Measurements from ENCODE around the gene GRAP2. TPM values are rescaled to one million over a fixed set of nuclear protein-coding genes. Genes with fewer than 3 reads are reported as not detected.
A peak's percentile ranks its signal among the peaks of the same experiment; 100 is the strongest.
"Not testable (repeated sequence)": the region's sequence is repeated elsewhere in the genome, so short reads cannot be mapped to it uniquely, and the experiment has no call there.

GRAP2 gene
- polyA plus RNA-seq, 1 donor = 0.79 TPM

DNA sequence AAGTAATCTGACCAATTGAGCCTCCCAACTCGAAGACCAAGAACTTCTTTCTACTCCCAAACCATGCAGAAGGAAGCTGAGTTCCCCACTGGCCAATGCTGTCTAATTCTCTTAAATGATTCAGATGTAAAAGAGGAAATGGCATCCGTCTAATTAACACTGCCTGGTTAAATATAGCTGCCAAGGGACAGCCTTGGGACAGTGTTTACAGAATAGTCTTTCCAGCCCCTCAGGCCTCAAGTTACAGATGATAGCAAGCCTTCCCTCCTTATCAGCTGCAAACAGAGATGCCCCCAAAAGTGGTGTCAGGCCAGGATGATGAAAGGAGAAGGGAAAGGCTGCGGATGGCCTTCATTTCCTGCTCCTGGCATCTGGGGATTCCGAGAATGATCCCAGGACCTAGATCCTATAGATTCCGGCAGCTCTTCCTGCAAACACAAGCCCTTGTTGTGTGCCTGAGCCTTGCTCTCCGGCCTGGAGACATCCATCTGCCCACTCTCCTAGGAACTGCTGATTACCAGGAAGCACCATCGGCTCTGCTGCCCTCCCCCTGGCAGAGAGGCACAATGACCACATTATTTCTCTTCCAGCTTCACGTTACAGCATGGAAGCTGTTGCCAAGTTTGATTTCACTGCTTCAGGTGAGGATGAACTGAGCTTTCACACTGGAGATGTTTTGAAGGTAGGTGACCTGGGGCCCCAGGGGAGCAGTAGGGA is 45.8 kb downstream of the GRAP2 start:
- DNase-seq = no peak

DNA sequence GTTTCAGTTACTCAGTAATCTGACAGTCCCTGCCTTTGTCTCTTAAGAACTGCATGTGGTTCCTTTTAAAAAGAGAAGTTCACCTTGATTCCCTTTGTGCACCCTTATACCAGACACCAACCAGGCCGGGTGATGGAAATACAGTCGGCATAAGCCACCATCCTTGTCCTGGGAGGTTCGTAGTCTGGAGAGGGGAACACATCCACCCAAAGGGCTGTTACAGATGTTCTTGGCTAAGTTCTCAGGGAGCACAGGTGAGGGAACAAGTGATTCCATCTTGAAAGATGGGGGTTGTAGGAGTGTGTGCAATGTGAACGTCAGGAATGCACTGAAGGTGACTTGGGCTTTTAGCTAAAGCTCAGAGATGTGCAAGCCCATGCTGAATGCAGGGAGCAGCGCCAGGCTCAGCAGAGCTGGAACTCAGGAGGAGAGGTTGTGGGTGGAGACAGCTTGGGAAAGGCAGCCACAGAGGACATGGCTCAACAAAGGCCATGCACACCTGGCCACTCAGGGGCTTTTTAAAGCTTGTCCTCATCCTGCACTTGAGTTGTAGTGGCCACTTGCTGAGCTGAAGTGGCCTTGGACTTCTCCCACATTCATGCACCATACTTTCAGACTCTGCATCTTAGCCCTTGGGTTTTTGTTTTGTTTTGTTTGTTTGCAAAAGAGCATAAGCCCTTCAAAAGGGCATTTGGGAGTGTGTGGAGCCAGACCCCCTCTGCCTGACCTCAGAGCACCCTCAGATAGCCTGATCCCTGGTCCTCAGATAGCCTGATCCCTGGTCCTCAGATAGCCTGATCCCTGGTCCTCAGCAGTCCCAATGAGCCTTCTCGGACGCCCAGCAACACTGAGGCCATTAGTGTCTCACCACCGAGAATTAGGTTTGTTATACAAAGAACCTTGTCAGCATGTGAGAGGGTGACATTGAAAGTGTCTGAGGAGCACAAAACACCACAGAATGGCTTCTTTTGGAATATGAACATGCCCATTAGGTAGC is 46.6 kb downstream of the GRAP2 start:
- DNase-seq = no peak

DNA sequence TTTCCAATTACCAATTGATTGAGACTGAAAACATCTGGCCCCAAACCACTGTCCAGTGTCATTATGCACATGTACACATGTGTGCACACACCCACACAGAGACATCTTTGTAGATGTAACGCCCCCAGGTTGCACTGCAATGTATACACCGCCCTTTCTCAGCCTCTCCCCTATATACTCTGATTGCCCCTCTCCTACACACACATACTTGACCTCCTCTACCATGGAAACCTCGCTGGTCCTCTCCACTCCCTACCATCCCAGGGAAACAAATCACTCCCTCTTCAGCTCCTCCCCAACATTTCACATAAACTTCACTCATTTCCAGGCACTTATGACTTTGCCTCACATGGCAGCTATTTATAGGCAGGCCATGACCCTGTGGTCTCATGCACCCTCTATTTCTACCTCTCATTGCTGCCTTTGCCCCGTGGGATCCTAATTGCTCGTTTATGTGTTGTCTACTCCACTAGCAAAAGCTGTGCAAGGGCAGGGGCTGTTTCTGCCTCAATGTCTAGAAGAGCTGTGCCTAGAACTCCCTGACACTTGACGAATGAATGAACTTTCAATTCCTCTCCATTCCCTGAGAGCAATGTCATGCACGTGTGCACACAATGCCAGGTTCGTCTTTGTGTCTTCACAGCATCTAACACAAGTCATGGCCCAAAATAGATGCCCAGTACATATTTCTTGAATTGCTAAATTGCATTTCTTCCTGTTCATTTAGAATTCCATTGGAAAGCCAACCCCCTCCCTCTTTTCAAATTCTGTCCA is 49.3 kb downstream of the GRAP2 start:
- DNase-seq = no peak

DNA sequence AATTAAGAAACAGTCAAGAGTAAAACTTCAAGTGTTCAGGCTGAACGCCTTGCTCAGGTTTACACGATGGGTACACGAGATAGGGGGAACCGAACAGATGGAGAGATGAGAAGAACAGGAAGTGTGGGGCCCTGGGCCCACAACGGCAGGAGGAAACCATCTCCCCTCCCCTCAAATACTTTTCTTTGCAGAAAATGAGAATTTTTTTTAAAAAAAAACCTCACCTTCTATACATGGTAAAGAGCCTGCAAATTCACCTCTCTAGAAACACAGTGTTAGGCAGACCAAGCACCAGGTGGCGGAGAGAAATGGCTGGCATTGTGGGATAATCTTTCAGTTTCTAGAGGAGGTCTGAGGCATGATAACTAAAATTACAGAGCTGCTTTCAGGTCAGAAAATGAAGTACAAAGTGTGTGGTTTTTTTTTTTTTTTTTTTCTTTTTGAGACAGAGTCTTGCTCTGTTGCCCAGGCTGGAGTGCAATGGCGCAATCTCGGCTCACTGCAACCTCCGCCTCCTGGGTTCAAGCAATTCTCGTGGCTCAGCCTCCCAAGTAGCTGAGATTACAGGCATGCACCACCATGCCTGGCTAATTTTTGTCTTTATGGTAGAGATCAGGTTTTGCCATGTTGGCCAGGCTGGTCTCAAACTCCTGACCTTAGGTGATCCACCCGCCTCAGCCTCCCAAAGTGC is 50.9 kb downstream of the GRAP2 start:
- DNase-seq = not testable (repeated sequence)

DNA sequence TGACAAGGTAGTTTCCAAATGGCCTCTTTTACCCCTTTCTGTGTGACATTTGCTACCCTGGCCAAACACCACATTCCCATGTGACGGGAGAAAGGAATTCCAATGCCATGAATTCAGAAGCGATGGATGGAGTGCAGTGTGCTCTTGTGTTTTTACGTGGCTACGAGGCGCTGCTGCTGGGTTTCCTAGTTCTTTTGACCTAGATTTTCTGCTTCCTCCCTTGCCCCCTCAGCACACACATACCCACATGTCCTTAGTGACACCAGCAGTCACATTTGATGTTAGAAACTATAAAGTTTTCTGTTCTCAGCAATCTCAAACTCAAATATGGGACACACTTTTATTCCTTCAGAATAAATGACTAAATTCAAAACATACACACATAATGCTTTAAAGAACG is 51.5 kb downstream of the GRAP2 start:
- DNase-seq = no peak

DNA sequence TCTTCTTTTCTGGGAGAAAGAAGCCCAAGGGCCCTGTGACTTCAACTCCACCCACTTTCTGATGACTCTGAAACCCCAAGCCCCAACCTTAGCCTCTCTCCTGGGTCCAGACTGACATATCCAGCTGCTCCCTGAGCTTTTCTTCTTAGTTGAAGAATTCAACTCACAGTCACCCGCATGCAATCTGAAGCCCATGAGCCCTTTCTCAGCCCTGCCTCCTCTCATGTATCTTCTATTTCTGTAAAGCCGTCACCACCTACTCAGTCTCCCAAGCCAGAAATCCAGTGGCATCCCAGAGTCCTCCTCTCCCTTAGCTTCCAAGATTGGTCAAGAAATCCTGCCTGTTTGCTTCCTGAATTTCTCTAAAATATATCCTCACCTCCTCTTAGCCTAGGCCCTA is 52.2 kb downstream of the GRAP2 start:
- DNase-seq = no peak

DNA sequence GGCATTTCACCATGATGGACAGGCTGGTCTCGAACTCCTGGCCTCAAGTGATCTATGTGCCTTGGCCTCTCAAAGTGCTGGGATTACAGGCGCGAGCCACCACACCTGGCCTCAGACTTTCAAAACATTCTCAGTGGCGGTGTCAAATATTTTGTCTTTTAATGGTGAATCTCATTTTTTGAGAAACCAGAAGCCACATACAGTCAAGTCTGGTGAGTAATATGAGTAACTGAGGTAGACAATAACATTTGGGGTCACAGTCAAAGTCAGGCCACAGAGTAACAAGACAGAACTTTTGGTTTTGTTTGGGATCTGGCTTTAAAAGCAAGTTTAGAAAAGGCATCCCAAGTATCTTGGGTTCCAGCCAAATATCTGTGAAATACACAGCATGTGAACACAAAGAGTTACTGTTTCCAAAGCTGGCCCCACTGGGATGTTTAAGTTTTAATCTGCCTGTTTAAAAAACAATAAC is 53.7 kb downstream of the GRAP2 start:
- peak; percentile 23 for DNase-seq

DNA sequence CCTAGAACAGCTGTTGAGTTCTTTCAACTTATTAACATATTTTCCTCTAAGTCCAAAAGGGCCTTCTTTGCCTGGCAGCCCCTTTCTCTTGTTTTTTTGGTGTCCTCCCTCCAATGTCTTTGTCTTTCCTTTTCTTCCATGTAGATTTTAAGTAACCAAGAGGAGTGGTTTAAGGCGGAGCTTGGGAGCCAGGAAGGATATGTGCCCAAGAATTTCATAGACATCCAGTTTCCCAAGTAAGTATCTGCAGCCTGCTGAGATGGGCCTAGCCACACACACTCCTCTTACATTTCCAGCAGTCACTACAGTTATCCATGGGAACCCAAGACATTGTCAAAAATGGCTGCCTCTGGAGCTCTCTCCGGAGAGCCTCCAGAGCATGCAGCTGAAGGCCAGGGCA is 54.8 kb downstream of the GRAP2 start:
- no peak for DNase-seq

DNA sequence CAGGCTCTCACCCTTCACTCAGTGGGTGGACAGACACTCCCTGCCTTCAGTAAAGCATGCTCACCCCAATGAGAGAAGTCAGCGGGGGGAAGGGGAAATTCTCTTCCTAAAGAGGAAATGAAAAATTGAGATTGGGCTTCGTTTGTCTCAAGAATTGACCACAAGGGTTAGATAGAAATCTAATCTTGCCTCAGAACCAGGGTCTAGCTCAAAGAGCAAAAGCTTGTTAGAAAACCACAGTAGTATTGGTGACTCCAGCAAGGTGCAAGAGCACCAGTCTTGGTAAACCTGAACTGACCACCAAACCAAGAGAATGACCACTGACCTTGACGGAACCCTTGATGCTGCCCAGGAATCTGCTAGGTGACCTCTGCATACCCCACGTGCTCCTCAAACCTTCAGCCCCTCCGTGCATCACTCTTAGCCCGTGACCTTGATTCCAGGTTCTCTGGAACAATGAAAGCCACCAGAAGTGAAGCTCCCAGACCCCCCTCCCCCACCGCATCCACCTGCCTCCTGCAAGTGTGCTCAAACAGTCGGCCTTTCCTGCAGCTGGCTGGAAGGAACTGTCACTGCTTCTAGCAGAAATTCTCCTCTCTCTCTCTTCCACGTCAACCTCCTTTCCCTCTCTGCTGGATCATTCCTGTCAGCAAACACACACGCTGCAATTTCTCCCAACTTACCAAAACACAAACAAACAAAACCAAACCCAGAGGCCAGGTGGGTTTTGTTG is 56.2 kb downstream of the GRAP2 start:
- DNase-seq = no peak

DNA sequence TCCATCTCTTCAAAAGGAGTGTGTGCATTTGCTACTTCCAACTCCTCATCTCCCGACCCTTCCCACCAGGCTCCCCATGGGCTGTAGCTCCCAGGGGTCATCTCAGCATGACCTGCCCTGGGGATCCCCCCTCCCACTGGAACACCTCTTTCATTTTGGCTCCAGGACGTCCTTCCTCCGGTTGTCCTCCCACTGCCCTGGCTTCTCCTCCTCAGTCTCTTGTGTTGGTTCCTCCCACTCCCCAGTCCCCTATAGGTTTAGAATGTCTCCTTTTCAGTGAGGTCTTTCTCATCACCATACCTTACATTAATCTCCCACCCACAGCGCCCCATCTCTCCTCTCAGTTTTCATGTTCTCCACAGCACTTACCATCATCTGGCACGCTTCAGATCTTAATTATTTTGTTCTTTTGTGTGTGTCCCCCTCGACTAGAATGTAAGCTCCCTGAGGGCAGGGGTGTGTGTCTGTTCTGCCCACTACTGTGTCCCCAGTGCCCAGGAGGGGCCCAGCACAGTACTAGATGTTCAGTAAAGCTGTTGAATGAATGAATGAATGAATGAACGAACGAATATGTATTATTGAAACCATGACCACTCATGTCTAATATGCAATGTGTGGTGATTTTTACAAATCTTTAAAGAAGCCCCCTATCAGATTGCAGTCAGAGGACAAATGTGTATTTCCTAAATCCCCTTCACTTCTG is 57.3 kb downstream of the GRAP2 start:
- no peak for DNase-seq

DNA sequence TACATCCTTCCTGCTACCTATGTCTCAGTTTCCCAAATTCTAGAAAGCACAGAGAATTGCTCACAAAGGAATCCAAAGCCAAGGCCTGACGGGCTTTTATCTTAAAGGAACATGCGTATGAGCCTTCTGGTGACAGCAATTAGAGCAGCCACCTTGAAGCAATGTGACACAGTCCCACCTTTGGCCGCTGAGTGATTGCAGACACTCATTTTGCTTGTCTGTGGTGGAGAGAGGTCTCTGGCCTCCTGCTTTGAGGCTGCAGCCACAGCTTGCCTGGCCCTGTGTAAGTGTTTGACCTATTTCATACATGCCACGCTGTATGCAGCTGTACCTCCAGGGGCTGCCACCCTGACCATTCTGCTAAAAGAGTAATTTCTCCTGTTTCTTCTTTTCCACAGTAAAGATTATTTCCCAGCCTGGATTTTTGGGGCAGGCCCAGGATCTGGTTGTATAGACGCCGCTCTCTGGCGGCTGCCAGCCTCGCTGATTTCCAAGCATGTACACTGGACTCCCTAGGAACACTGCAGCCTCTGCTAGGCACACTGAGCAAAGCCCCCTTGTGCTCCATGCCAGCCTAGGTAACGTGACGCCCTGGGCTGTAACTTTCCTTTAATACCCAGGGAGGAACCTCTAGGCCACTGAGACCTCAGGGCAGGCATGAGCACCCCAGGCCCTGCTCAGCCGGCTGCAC is 58.2 kb downstream of the GRAP2 start:
- no peak for DNase-seq

DNA sequence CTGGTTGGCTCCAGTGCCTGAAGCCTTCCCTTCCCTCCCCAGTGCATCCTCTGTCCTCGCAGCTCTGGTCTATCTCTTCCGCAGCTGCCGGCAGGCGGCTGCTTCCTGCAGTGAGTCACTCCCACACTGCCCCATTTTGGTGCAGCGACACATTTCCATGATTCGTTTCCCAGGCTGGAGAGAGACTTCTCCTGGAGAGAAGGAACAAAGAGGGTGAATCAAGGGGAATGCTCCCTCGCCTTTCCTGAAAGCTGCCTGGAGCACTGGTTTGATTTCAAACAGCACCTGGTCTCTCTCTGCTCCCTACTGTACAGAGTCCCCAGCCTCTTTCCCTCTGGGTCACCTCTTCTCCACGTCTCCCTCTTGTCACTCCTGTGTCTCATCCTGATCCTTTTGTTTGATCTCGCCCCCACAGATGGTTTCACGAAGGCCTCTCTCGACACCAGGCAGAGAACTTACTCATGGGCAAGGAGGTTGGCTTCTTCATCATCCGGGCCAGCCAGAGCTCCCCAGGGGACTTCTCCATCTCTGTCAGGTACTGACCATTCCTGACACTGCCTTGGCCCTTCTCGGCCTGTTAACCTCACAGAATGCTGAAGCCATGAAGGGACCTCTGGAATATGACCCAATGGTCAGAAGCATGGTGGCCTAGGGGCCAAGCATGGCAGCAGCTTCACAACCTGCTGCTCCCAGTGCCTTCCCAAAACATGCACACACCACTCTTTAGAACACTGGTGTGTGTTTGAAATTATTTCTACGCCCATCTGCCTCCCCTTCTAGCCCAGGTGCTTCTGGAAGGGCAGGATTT is 59.0 kb downstream of the GRAP2 start, which contains the start of gene TMA7B:
Gene TMA7B, plus strand, starts transcription at position 758 of the 808 bp plus-strand sequence. CDS start 3,978 bp downstream, outside the sequence.
- peak; percentile 26 for DNase-seq

DNA sequence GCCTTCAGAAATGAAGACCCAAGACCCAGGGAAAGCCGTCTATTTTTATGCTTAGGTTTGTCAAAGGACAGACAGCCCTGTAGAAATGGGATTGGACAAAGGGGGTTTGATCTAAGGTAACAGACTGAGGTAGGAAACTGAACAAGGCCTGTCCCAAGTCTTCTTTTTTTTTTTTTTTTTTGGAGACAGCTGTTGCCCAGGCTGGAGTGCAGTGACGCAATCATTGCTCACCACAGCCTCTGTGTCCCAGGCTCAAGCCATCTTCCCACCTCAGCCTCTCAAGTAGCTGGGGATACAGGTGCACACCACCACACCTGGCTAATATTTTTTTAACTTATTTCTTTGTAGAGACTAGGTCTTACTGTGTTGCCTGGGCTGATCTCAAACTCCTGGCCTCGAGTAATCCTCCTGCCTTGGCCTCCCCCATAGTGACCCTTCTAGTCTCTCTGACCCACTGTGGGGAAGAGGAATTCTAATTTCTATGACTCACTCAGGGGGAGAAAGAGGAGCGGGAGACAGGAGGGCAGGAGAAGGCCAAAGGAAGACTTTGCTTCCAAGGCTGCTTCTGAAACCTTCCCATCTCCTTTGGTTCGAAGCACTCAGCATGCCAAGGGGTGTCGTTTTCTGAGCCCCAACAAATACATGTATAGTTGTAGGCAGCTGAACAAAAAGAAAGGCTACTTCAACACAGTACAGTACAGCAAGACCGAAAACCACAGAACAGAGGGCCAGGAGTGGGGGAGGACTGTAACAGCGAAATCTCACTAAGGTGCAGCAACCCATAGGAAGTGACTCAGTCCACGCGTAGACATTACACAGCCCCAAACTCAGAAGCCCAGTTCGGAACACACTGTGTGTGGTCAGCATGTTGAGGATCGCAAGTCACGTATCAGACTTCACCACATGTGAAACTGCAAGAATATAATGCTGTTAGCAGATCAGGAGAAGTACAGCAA is 60.2 kb downstream of the GRAP2 start:
- DNase-seq = no peak

DNA sequence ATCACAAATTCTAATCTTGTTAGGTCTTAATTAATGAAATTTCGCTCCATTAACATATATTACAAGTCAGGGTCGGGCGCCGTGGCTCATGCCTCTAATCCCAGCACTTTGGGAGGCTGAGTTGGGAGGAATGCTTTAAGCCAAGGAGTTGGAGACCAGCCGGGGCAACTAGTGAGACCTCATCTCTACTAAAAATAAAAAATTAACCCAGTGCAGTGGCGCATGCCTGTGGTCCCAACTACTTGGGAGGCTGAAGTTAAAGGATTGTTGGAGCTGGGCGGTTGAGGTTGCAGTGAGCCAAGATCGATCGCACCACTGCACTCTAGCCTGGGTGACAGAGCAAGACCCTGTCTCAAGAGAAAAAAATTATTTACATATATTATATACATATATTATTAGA is 61.2 kb downstream of the GRAP2 start:
- no peak for DNase-seq

DNA sequence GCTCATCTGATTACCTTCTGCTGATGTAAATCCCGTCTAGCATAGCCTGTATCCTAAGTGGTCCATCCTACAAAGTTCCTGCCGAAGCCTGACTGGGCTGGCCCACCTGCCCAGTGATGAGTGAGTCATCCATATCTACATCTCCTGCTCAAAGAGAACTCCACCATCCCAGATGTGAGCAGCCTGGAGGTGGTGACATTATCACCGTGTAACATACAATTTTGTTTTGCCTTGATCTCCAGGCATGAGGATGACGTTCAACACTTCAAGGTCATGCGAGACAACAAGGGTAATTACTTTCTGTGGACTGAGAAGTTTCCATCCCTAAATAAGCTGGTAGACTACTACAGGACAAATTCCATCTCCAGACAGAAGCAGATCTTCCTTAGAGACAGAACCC is 64.9 kb downstream of the GRAP2 start:
- DNase-seq = no peak

DNA sequence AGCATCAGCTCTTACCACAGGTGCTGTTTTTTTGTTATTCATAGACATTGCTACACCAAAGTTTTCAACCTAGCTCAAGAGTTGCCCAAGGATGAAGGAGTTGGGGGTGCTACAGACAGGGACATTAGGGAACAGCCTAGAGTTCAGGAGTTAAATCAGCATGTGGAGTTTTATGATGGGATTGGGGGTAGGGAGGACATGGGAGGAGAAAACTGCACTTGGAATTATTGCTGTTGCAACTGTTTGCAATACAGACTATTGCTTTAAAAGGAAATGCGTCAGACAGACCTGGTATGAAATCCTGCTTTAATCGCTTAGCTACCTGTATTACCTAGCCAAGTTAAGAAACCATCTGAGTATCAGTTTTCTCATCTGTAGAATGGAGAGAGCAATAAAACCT is 65.6 kb downstream of the GRAP2 start:
- DNase-seq = no peak

DNA sequence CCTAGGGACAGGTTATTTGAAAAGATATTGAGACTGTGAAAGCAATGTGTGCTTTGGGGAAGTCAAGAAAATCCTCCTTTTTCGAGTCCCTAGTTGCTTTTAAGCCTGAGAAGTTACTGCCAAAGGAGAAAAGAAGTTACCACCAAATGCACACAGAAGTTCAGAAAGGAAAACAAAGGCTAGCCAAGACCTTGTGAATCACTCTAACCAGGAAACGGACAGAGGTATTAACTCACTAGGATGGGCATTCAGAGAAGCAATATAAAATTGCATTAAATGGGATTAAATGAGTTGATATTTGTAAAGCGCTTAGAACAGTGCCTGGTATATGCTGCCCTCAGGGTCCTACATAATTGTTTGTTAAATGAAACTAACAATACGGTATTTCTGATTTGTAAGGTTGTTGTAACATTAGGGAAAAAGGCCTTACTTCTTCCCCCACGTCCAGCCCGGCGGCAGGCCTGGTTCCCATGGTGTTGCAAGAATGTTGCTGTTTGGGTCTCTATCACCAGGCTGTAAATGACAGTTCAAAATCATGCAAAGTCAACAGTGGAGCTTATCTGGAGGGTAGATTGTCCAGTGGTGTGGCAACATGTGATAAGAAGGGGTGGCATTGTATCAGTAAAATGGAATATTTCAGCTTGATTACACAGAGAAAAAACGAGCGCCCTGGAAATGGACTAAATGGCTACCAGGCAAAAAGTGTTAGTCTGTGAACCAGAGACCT is 66.4 kb downstream of the GRAP2 start:
- DNase-seq = no peak

Measured in hindlimb muscle (tissue), 1 donor.